Measurements from ENCODE around the gene TMEM244.

Gene TMEM244

DNA sequence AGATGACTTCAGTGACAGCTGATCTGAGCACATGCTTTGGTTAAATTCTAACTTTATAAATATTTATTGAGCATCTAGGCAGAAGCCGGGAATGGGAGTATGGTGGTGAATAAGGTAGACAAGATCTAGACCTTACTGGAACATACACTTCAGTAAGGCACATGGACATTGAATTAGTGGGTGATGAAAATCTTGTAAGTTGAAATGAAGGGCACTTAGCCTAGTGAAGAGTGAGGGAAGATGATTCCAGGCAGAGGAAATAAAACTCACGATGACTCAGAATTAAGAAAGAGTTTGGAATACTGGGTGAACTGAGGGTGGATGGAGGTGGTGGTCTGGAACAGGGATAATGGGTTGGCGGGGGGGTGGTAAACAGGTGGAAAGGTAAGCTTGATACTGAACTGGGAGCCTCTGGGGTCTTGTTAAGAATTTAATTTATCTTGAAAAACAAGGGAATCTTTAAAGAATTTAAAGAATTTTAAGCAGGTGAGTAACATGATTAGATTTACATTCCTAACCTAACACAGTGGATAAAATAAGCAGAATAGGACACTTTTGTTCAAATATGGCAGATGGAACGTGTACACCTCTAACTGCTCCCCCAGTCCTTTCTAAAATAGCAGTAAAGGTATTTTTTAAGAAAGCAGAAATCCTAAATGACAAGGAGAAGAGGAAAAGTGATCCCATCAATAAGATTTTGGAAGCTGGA lies 75.9 kb downstream of the TMEM244 start:
- Histone ChIP-seq H3K27ac (ENCODE audit: insufficient read depth in 1 of 2, low read depth in 1 of 2, low read length in 2 of 2, poor library complexity in 1 of 2, severe bottlenecking in 2 of 2) (no peak overlapping the region), H3K27me3 (replicated peaks in 2 of 5; ENCODE audit: control insufficient read depth in 4 of 5, insufficient read depth in 5 of 5, low read length in 4 of 5) (peaks cover 0 to 3% (median 0%) of the 10 kb centered on the region in 5 experiments), H3K4me3 (ENCODE audit: control insufficient read depth in 1 of 7, extremely low read depth in 1 of 7, insufficient read depth in 4 of 7, low read depth in 2 of 7, low read length in 6 of 7) (no peak overlapping the region), H3K36me3 (ENCODE audit: control insufficient read depth in 4 of 4, insufficient read depth in 4 of 4, low read length in 3 of 4) (no peaks in the 10 kb centered on the region), H3K9me3 (ENCODE audit: control extremely low read depth in 1 of 5, control insufficient read depth in 4 of 5, insufficient read depth in 2 of 5, low read depth in 1 of 5, low read length in 4 of 5) (no peaks in the 10 kb centered on the region), H3K4me1 (ENCODE audit: control extremely low read depth in 1 of 4, control insufficient read depth in 4 of 4, insufficient read depth in 4 of 4, low read length in 3 of 4) (peaks cover 0 to 3% (median 0%) of the 10 kb centered on the region in 4 experiments)
- ChIA-PET CTCF (interaction anchor here (1.9 kb wide), 1 partner anchor 10 kb away, joined by 5 read pairs; no protein-coding TSS in a partner anchor), POLR2A (no interaction called here)
- no peak for DNase-seq
- 100% methylated on average over 1 of the region's 4 CpGs for WGBS (ENCODE audit: insufficient coverage)
